GM23338 (cell line): ENCODE data around the gene CACNA1B. TPM values are rescaled to one million over a fixed set of nuclear protein-coding genes. Genes with fewer than 3 reads are reported as not detected.

Experiments used
- ATAC-seq: fragments of 200-7000 bp; cut with Tn5 transposase; 3 replicates; pipeline ENCODE4 v1.9.1; 2020
- DNase-seq: peaks from one replicate; pipeline ENCODE4 v3.0.0-alpha.2; 2015; ENCODE audit warnings: low spot score
- H2AFZ ChIP-seq: fragments of 200-600 bp; sonication (generic); 2 replicates; pipeline ENCODE4 v1.8.0; 2016; ENCODE audit warnings: antibody characterized with exemption, mild to moderate bottlenecking, moderate library complexity
- H3F3A ChIP-seq: fragments of 200-600 bp; sonication (generic); replicated peaks from 2 replicates; pipeline ENCODE4 v1.8.0; 2017; ENCODE audit warnings: antibody characterized with exemption, mixed run types, low read depth
- H3K27ac ChIP-seq: fragments of 200-600 bp; sonication (generic); 2 replicates; pipeline ENCODE4 v1.6.1; 2016; ENCODE audit warnings: low read depth
- H3K27me3 ChIP-seq: fragments of 200-600 bp; sonication (generic); 2 replicates; pipeline ENCODE4 v1.8.0; 2016; ENCODE audit warnings: mild to moderate bottlenecking, mixed run types, moderate library complexity; ENCODE audit not compliant: insufficient read depth
- H3K36me3 ChIP-seq: fragments of 200-600 bp; sonication (generic); 2 replicates; pipeline ENCODE4 v1.8.0; 2016; ENCODE audit warnings: mild to moderate bottlenecking; ENCODE audit not compliant: insufficient read depth
- H3K4me1 ChIP-seq: fragments of 200-600 bp; sonication (generic); 2 replicates; pipeline ENCODE4 v1.8.0; 2016; ENCODE audit warnings: mild to moderate bottlenecking, moderate library complexity; ENCODE audit not compliant: insufficient read depth
- H3K4me2 ChIP-seq: fragments of 200-600 bp; sonication (generic); 2 replicates; pipeline ENCODE4 v1.7.1; 2017; ENCODE audit warnings: mixed run types
- H3K4me3 ChIP-seq: fragments of 200-600 bp; sonication (generic); 2 replicates; pipeline ENCODE4 v1.6.1; 2016; ENCODE audit warnings: mixed run types
- H3K79me2 ChIP-seq: fragments of 200-600 bp; sonication (generic); replicated peaks from 2 replicates; pipeline ENCODE4 v1.8.0; 2017; ENCODE audit warnings: mild to moderate bottlenecking; ENCODE audit not compliant: insufficient read depth
- H3K9me2 ChIP-seq: fragments of 200-600 bp; sonication (generic); 2 replicates; pipeline ENCODE4 v1.8.0; 2017; ENCODE audit not compliant: insufficient read depth
- H4K20me1 ChIP-seq: fragments of 200-600 bp; sonication (generic); replicated peaks from 2 replicates; pipeline ENCODE4 v1.8.0; 2017; ENCODE audit warnings: mild to moderate bottlenecking; ENCODE audit not compliant: insufficient read depth
- H3K27ac Mint-ChIP-seq: 2 replicates; pipeline ENCODE4 v1.8.0; 2020; ENCODE audit warnings: inconsistent platforms, mild to moderate bottlenecking, moderate library complexity, mixed read lengths
- H3K27me3 Mint-ChIP-seq: 3 replicates; pipeline ENCODE4 v1.8.0; 2022; ENCODE audit warnings: low read depth, mild to moderate bottlenecking, moderate library complexity, mixed read lengths, inconsistent platforms; ENCODE audit not compliant: insufficient read depth, poor library complexity
- H3K36me3 Mint-ChIP-seq: 3 replicates; pipeline ENCODE4 v1.8.0; 2021; ENCODE audit warnings: low read depth, mild to moderate bottlenecking, inconsistent platforms, moderate library complexity, mixed read lengths
- H3K4me1 Mint-ChIP-seq: 3 replicates; pipeline ENCODE4 v1.8.0; 2020; ENCODE audit warnings: mild to moderate bottlenecking, inconsistent platforms, mixed read lengths
- H3K4me3 Mint-ChIP-seq: 3 replicates; pipeline ENCODE4 v1.8.0; 2021; ENCODE audit warnings: moderate library complexity, mild to moderate bottlenecking, inconsistent platforms, mixed read lengths
- H3K9me3 Mint-ChIP-seq: 3 replicates; pipeline ENCODE4 v1.8.0; 2020; ENCODE audit warnings: moderate library complexity, mild to moderate bottlenecking, inconsistent platforms, mixed read lengths
- CREB1 ChIP-seq: fragments of 250-450 bp; sonication (Bioruptor Pico); IDR thresholded peaks from 2 replicates; pipeline ENCODE4 v1.5.0; 2020; ENCODE audit warnings: low read depth, mild to moderate bottlenecking, moderate library complexity
- CTCF ChIP-seq, 2 experiments: fragments of 200-600 bp in 1 of 2; sonication (generic) in 1 of 2; conservative IDR thresholded peaks; 2 replicates each; pipeline versions ENCODE4 v1.5.1 to v1.6.1; 2016 to 2017; ENCODE audit warnings: antibody characterized with exemption in 2 of 2, low read depth in 2 of 2, mild to moderate bottlenecking in 2 of 2, moderate library complexity in 1 of 2
- ETS1 ChIP-seq: IDR thresholded peaks from 2 replicates; pipeline ENCODE4 v1.6.1; 2016; ENCODE audit warnings: antibody characterized with exemption
- EZH2 ChIP-seq: fragments of 200-600 bp; sonication (generic); IDR thresholded peaks from one replicate; pipeline ENCODE4 v1.8.0; 2017; ENCODE audit warnings: antibody characterized with exemption, mild to moderate bottlenecking, low read depth; ENCODE audit not compliant: unreplicated experiment
- EZH2phosphoT487 ChIP-seq: fragments of 200-600 bp; sonication (generic); IDR thresholded peaks from one replicate; pipeline ENCODE4 v1.8.1; 2018; ENCODE audit warnings: antibody characterized with exemption; ENCODE audit not compliant: unreplicated experiment
- JUNB ChIP-seq: IDR thresholded peaks from one replicate; pipeline ENCODE4 v1.6.1; 2016; ENCODE audit warnings: antibody characterized with exemption; ENCODE audit not compliant: unreplicated experiment
- NANOG ChIP-seq: IDR thresholded peaks from 2 replicates; pipeline ENCODE4 v1.6.1; 2016; ENCODE audit warnings: antibody characterized with exemption, borderline replicate concordance
- POLR2AphosphoS5 ChIP-seq: IDR thresholded peaks from 2 replicates; pipeline ENCODE4 v1.6.1; 2016; ENCODE audit warnings: antibody characterized with exemption, low read depth
- REST ChIP-seq: IDR thresholded peaks from one replicate; pipeline ENCODE4 v1.6.1; 2018; ENCODE audit warnings: antibody characterized with exemption; ENCODE audit not compliant: unreplicated experiment
- STAT1 ChIP-seq: IDR thresholded peaks from one replicate; pipeline ENCODE4 v1.6.1; 2016; ENCODE audit warnings: antibody characterized with exemption; ENCODE audit not compliant: unreplicated experiment
- ZNF114 ChIP-seq: fragments of 250-450 bp; sonication (Bioruptor Pico); IDR thresholded peaks from 2 replicates; pipeline ENCODE4 v1.5.0; 2020; ENCODE audit warnings: mild to moderate bottlenecking, moderate library complexity
- ZNF331 ChIP-seq: fragments of 250-450 bp; sonication (Bioruptor Pico); IDR thresholded peaks from 2 replicates; pipeline ENCODE4 v1.5.0; 2020; ENCODE audit warnings: low read depth, mild to moderate bottlenecking, moderate library complexity
- ZNF462 ChIP-seq: fragments of 250-450 bp; sonication (Bioruptor Pico); IDR thresholded peaks from 2 replicates; pipeline ENCODE4 v1.5.0; 2020; ENCODE audit warnings: mild to moderate bottlenecking, moderate library complexity
- polyA plus RNA-seq: library from polyadenylated mRNA; unstranded; fragments of >200 nt; fragmentation: Nextera tagmentation; extraction: Ambion mirVana; gene quantifications from 2 replicates; pipeline ENCODE4 v1.2.1, GENCODE V29; 2016
- total RNA-seq: library from RNA; depleted of rRNA; stranded (reverse); fragments of >200 nt; shearing (Covaris generic); gene quantifications from 2 replicates; pipeline ENCODE4 v1.2.3, GENCODE V29; 2014

Gene CACNA1B
- total and polyA plus RNA-seq, 2 experiments from 2014 or later: 1.1 to 10.4 TPM

- H3K36me3 ChIP-seq: no peaks in the 10 kb centered on the region
- DNase-seq: no peak
- Mint-ChIP-seq H3K27me3 (peaks cover 4% of the 10 kb centered on the region), H3K9me3 (no peaks in the 10 kb centered on the region), H3K36me3 (peaks cover 5% of the 10 kb centered on the region; the same call in 1 of the 3 replicates), H3K4me3 (no peak overlapping the region), H3K4me1 (no peaks in the 10 kb centered on the region), H3K27ac (no peak overlapping the region)
- peaks cover 5% of the 10 kb centered on the region; the same call in 1 of the 2 replicates for H4K20me1 ChIP-seq
- no peaks in the 10 kb centered on the region for H3K4me1 ChIP-seq
- no peaks in the 10 kb centered on the region for H3K79me2 ChIP-seq
- H3K4me2 ChIP-seq: no peak overlapping the region
- H2AFZ ChIP-seq: no peak overlapping the region
- ATAC-seq: no peak
- H3K27me3 ChIP-seq: no peaks in the 10 kb centered on the region
- no peak overlapping the region for H3K4me3 ChIP-seq
- H3K27ac ChIP-seq: no peak overlapping the region
- no peaks in the 10 kb centered on the region for H3K9me2 ChIP-seq
- H3F3A ChIP-seq: no peaks in the 10 kb centered on the region
- TF ChIP-seq JUNB (no peak), REST (no peak), ZNF331 (CRISPR knock-in tag) (no peak), CTCF (conservative IDR thresholded peaks at IDR 0.05; ENCODE audit: low read depth in 2 of 2) (no peak), NANOG (no peak), ZNF114 (CRISPR knock-in tag) (no peak), EZH2phosphoT487 (no peak), CREB1 (no peak), ZNF462 (CRISPR knock-in tag) (no peak), POLR2AphosphoS5 (no peak), ETS1 (no peak), EZH2 (no peak), STAT1 (no peak)
Observed at GRCh38 chr9:138042146-138042545, 164.6 kb downstream of the CACNA1B start.
